DND-41 (cell line): ENCODE data around the gene LILRA6.

Experiments
- CTCF ChIP-seq: IDR thresholded peaks from 2 replicates; pipeline ENCODE4 v1.5.1; 2012; ENCODE audit warnings: borderline replicate concordance, low read length, moderate library complexity, mild to moderate bottlenecking; ENCODE audit not compliant: poor library complexity, severe bottlenecking; ENCODE audit errors: extremely low read depth
- EZH2 ChIP-seq: IDR thresholded peaks from 3 replicates; pipeline ENCODE4 v1.6.1; 2012; ENCODE audit warnings: borderline replicate concordance, low read depth, mild to moderate bottlenecking, moderate library complexity, low read length, inconsistent platforms; ENCODE audit not compliant: severe bottlenecking

- TF ChIP-seq CTCF (no peak), EZH2 (no peak)
Observed at GRCh38 chr19:54191011-54191810, 51.4 kb downstream of the LILRA6 start, which contains the start of gene TSEN34.
